ENCODE measurements around the gene C2orf76.

C2orf76 gene

GRCh38 chr2:119265693-119266066 lies 101.0 kb downstream of the C2orf76 start:
- no peak overlapping the region for H3K4me3 Mint-ChIP-seq
- H3K27ac Mint-ChIP-seq, result no peak overlapping the region
- H3K36me3 Mint-ChIP-seq (ENCODE audit: low read depth), result no peaks in the 10 kb centered on the region
- peaks cover 14% of the 10 kb centered on the region for H3K27me3 Mint-ChIP-seq (ENCODE audit: low read depth)
- H3K9me3 Mint-ChIP-seq, result peaks cover 7% of the 10 kb centered on the region
- peaks cover 5% of the 10 kb centered on the region for H3K4me1 Mint-ChIP-seq
- TF ChIP-seq CTCF (IDR thresholded peaks at IDR 0.05; ENCODE audit: unreplicated experiment in 3 of 3), result no peak

GRCh38 chr2:119264781-119265692 lies 101.6 kb downstream of the C2orf76 start:
- no peak overlapping the region for H3K27ac Mint-ChIP-seq
- H3K4me1 Mint-ChIP-seq, result peaks cover 5% of the 10 kb centered on the region
- H3K27me3 Mint-ChIP-seq (ENCODE audit: low read depth), result peaks cover 14% of the 10 kb centered on the region
- no peaks in the 10 kb centered on the region for H3K36me3 Mint-ChIP-seq (ENCODE audit: low read depth)
- TF ChIP-seq CTCF (IDR thresholded peaks at IDR 0.05; ENCODE audit: unreplicated experiment in 3 of 3), result peak; percentile 41 to 72 (median 54)
- no peak overlapping the region for H3K4me3 Mint-ChIP-seq
- peaks cover 5% of the 10 kb centered on the region for H3K9me3 Mint-ChIP-seq

- H3K27me3 Mint-ChIP-seq (ENCODE audit: low read depth), result peaks cover 14% of the 10 kb centered on the region
- peaks cover under 1% of the 10 kb centered on the region for H3K9me3 Mint-ChIP-seq
- H3K27ac Mint-ChIP-seq, result no peak overlapping the region
- no peaks in the 10 kb centered on the region for H3K36me3 Mint-ChIP-seq (ENCODE audit: low read depth)
- TF ChIP-seq CTCF (IDR thresholded peaks at IDR 0.05; ENCODE audit: unreplicated experiment in 3 of 3), result no peak
- H3K4me1 Mint-ChIP-seq, result peaks cover 5% of the 10 kb centered on the region
- no peak overlapping the region for H3K4me3 Mint-ChIP-seq
Measured at GRCh38 chr2:119263656-119264055, 103.0 kb downstream of the C2orf76 start.

GRCh38 chr2:119263025-119263424 lies 103.6 kb downstream of the C2orf76 start:
- Mint-ChIP-seq H3K9me3 (no peaks in the 10 kb centered on the region), H3K36me3 (ENCODE audit: low read depth) (no peaks in the 10 kb centered on the region), H3K27me3 (ENCODE audit: low read depth) (peaks cover 9% of the 10 kb centered on the region), H3K4me3 (no peak overlapping the region), H3K4me1 (peaks cover 5% of the 10 kb centered on the region), H3K27ac (no peak overlapping the region)
- no peak for TF ChIP-seq CTCF (IDR thresholded peaks at IDR 0.05; ENCODE audit: unreplicated experiment in 3 of 3)

GRCh38 chr2:119261493-119262225 lies 105.0 kb downstream of the C2orf76 start:
- peaks cover 8% of the 10 kb centered on the region for H3K27me3 Mint-ChIP-seq (ENCODE audit: low read depth)
- H3K27ac Mint-ChIP-seq, result no peak overlapping the region
- no peaks in the 10 kb centered on the region for H3K36me3 Mint-ChIP-seq (ENCODE audit: low read depth)
- no peak for TF ChIP-seq CTCF (IDR thresholded peaks at IDR 0.05; ENCODE audit: unreplicated experiment in 3 of 3)
- no peak overlapping the region for H3K4me3 Mint-ChIP-seq
- peaks cover 5% of the 10 kb centered on the region for H3K4me1 Mint-ChIP-seq
- H3K9me3 Mint-ChIP-seq, result no peaks in the 10 kb centered on the region
